ENCODE data around the gene ZNF850.

Gene ZNF850

GRCh38 chr19:36687214-36688056 lies 85.2 kb downstream of the ZNF850 start, which contains the start of gene ZNF567:
Gene ZNF567, plus strand, starts transcription at chr19:36687612. Its CDS starts 7,256 bp downstream, at chr19:36694868.
- peak; percentile 99 for DNase-seq

- DNase-seq, result peak; percentile 73
Measured at GRCh38 chr19:36686365-36687213, 86.0 kb downstream of the ZNF850 start.

- DNase-seq, result peak; percentile 45
Measured at GRCh38 chr19:36685835-36686234, 86.8 kb downstream of the ZNF850 start.

- DNase-seq, result no peak
Measured at GRCh38 chr19:36679455-36679854, 93.2 kb downstream of the ZNF850 start.

- no peak for DNase-seq
Measured at GRCh38 chr19:36674201-36674600, 98.4 kb downstream of the ZNF850 start.

GRCh38 chr19:36672368-36672767 lies 100.2 kb downstream of the ZNF850 start:
- DNase-seq, result no peak

- DNase-seq, result no peak
Measured at GRCh38 chr19:36668646-36669045, 104.0 kb downstream of the ZNF850 start.

GRCh38 chr19:36665832-36666231 lies 106.8 kb downstream of the ZNF850 start:
- no peak for DNase-seq

Data from OCI-M1 (cell line).